NCI-H524 (cell line): ENCODE results near the gene CACNB2.
A peak's percentile ranks its signal among the peaks of the same experiment; 100 is the strongest.

Experiments used
- DNase-seq, 2 experiments: peaks; one replicate each; lab custom pipeline; 2025; lab: John Stamatoyannopoulos, UW

Gene CACNB2

GRCh38 chr10:18293536-18294510 is 153.6 kb downstream of the CACNB2 start:
- DNase-seq: no peak

- no peak for DNase-seq
Measured at GRCh38 chr10:18294633-18295032, 154.4 kb downstream of the CACNB2 start.

GRCh38 chr10:18297659-18298058 is 157.4 kb downstream of the CACNB2 start:
- no peak for DNase-seq

- DNase-seq: no peak
Measured at GRCh38 chr10:18298256-18298655, 158.0 kb downstream of the CACNB2 start.

GRCh38 chr10:18303851-18304801 is 163.9 kb downstream of the CACNB2 start:
- peak in 1 of 2 experiments; percentile 8 for DNase-seq

GRCh38 chr10:18306031-18306430 is 165.8 kb downstream of the CACNB2 start:
- DNase-seq: no peak

- no peak for DNase-seq
Measured at GRCh38 chr10:18308600-18308999, 168.4 kb downstream of the CACNB2 start.

GRCh38 chr10:18310761-18311160 is 170.5 kb downstream of the CACNB2 start:
- no peak for DNase-seq

- DNase-seq: peak in 1 of 2 experiments; percentile 23
Measured at GRCh38 chr10:18312374-18313139, 172.3 kb downstream of the CACNB2 start.

GRCh38 chr10:18313140-18313530 is 172.9 kb downstream of the CACNB2 start:
- DNase-seq: no peak

- no peak for DNase-seq
Measured at GRCh38 chr10:18313626-18314025, 173.4 kb downstream of the CACNB2 start.

- no peak for DNase-seq
Measured at GRCh38 chr10:18319628-18320027, 179.4 kb downstream of the CACNB2 start.

- DNase-seq: no peak
Measured at GRCh38 chr10:18321371-18321770, 181.1 kb downstream of the CACNB2 start.

- no peak for DNase-seq
Measured at GRCh38 chr10:18323916-18324315, 183.7 kb downstream of the CACNB2 start.

- DNase-seq: no peak
Measured at GRCh38 chr10:18325410-18325809, 185.2 kb downstream of the CACNB2 start.

- no peak for DNase-seq
Measured at GRCh38 chr10:18325889-18326531, 185.8 kb downstream of the CACNB2 start.

- no peak for DNase-seq
Measured at GRCh38 chr10:18328941-18329340, 188.7 kb downstream of the CACNB2 start.

- DNase-seq: no peak
Measured at GRCh38 chr10:18332048-18332447, 191.8 kb downstream of the CACNB2 start.

- no peak for DNase-seq
Measured at GRCh38 chr10:18332484-18332883, 192.3 kb downstream of the CACNB2 start.

- DNase-seq: no peak
Measured at GRCh38 chr10:18333621-18334020, 193.4 kb downstream of the CACNB2 start.
